Mesenchymal stem cell (in vitro differentiated cells and primary cell): Measurements from ENCODE around the gene MAP3K7.

Source experiments
- DNase-seq: peaks from one replicate; pipeline ENCODE4 v3.0.0-alpha.2; 2013
- H2AFZ ChIP-seq: one replicate; pipeline ENCODE4 v1.6.1; 2013; ENCODE audit warnings: low read depth, mild to moderate bottlenecking, control low read depth, inconsistent platforms, low read length, moderate library complexity
- H2AK5ac ChIP-seq: 2 replicates; pipeline ENCODE4 v1.6.1; 2013; ENCODE audit warnings: low read length, moderate library complexity, mild to moderate bottlenecking, inconsistent platforms; ENCODE audit not compliant: severe bottlenecking
- H2BK120ac ChIP-seq: one replicate; pipeline ENCODE4 v1.6.1; 2013; ENCODE audit warnings: low read depth, mild to moderate bottlenecking, inconsistent platforms, low read length, moderate library complexity
- H2BK12ac ChIP-seq, 2 experiments: one replicate each; pipeline ENCODE4 v1.6.1; 2013; ENCODE audit warnings: inconsistent platforms in 2 of 2, low read length in 2 of 2, mild to moderate bottlenecking in 2 of 2, moderate library complexity in 2 of 2, control low read depth in 1 of 2
- H2BK15ac ChIP-seq: one replicate; pipeline ENCODE4 v1.6.1; 2013; ENCODE audit warnings: mild to moderate bottlenecking, low read depth, inconsistent platforms; ENCODE audit not compliant: poor library complexity, severe bottlenecking
- H2BK5ac ChIP-seq: 2 replicates; pipeline ENCODE4 v1.6.1; 2013; ENCODE audit warnings: low read depth, mild to moderate bottlenecking, low read length, control low read depth, inconsistent platforms; ENCODE audit not compliant: poor library complexity, severe bottlenecking
- H3K14ac ChIP-seq, 2 experiments: one replicate each; pipeline ENCODE4 v1.6.1; 2013; ENCODE audit warnings: inconsistent platforms in 2 of 2, low read length in 2 of 2, control low read depth in 1 of 2, mild to moderate bottlenecking in 1 of 2, moderate library complexity in 1 of 2
- H3K18ac ChIP-seq, 2 experiments: one replicate each; pipeline ENCODE4 v1.6.1; 2013; ENCODE audit warnings: inconsistent platforms in 2 of 2, low read length in 2 of 2, control low read depth in 1 of 2, low read depth in 1 of 2, mild to moderate bottlenecking in 1 of 2
- H3K23ac ChIP-seq, 2 experiments: one replicate each; pipeline ENCODE4 v1.6.1; 2013; ENCODE audit warnings: inconsistent platforms in 2 of 2, low read length in 2 of 2, mild to moderate bottlenecking in 2 of 2, moderate library complexity in 2 of 2, control low read depth in 1 of 2
- H3K27ac ChIP-seq: 2 replicates; pipeline ENCODE4 v1.5.1; 2013; ENCODE audit warnings: mild to moderate bottlenecking, moderate library complexity, low read length, control low read depth, inconsistent platforms; ENCODE audit not compliant: poor library complexity, severe bottlenecking
- H3K27me3 ChIP-seq, 2 experiments: 2 replicates each; pipeline versions ENCODE4 v1.6.1 to v1.7.0; 2013; ENCODE audit warnings: low read length in 2 of 2, mild to moderate bottlenecking in 2 of 2, moderate library complexity in 2 of 2, control low read depth in 1 of 2, inconsistent platforms in 1 of 2; ENCODE audit not compliant: control insufficient read depth in 1 of 2, insufficient read depth in 1 of 2
- H3K36me3 ChIP-seq, 2 experiments: 2 replicates each; pipeline versions ENCODE4 v1.6.1 to v1.7.0; 2013; ENCODE audit warnings: low read length in 2 of 2, control low read depth in 1 of 2, inconsistent platforms in 1 of 2, low read depth in 1 of 2, mild to moderate bottlenecking in 1 of 2; ENCODE audit not compliant: insufficient read depth in 2 of 2, control insufficient read depth in 1 of 2
- H3K4ac ChIP-seq, 2 experiments: one replicate each; pipeline ENCODE4 v1.6.1; 2013; ENCODE audit warnings: inconsistent platforms in 2 of 2, low read length in 2 of 2, mild to moderate bottlenecking in 2 of 2, moderate library complexity in 2 of 2, control low read depth in 1 of 2, low read depth in 1 of 2
- H3K4me1 ChIP-seq: 2 replicates; pipeline ENCODE4 v1.6.1; 2013; ENCODE audit warnings: low read depth, low read length, control low read depth; ENCODE audit not compliant: control insufficient read depth, insufficient read depth
- H3K4me2 ChIP-seq: 2 replicates; pipeline ENCODE4 v1.6.1; 2013; ENCODE audit warnings: low read length, mild to moderate bottlenecking, inconsistent platforms; ENCODE audit not compliant: poor library complexity, severe bottlenecking
- H3K4me3 ChIP-seq, 2 experiments: 2 replicates each; pipeline versions ENCODE4 v1.5.1 to v1.7.0; 2013; ENCODE audit warnings: low read length in 2 of 2, mild to moderate bottlenecking in 2 of 2, control low read depth in 1 of 2, low read depth in 1 of 2; ENCODE audit not compliant: insufficient read depth in 1 of 2
- H3K79me1 ChIP-seq: replicated peaks from 2 replicates; pipeline ENCODE4 v1.6.1; 2013; ENCODE audit warnings: mild to moderate bottlenecking, control low read depth, low read length, inconsistent platforms; ENCODE audit not compliant: poor library complexity, severe bottlenecking
- H3K9ac ChIP-seq: 2 replicates; pipeline ENCODE4 v1.7.0; 2013; ENCODE audit warnings: mild to moderate bottlenecking, low read length, moderate library complexity
- H3K9me3 ChIP-seq: 2 replicates; pipeline ENCODE4 v1.7.0; 2013; ENCODE audit warnings: mild to moderate bottlenecking, low read length; ENCODE audit not compliant: control insufficient read depth
- H4K8ac ChIP-seq: one replicate; pipeline ENCODE4 v1.6.1; 2013; ENCODE audit warnings: inconsistent platforms, mild to moderate bottlenecking, low read length, moderate library complexity
- H4K91ac ChIP-seq: one replicate; pipeline ENCODE4 v1.6.1; 2013; ENCODE audit warnings: mild to moderate bottlenecking, low read length, inconsistent platforms
- WGBS: methylation state at CpG from one replicate; pipeline ENCODE4 v1.1.7; 2013; ENCODE audit warnings: mixed read lengths; 5-methylcytosine and 5-hydroxymethylcytosine counted together

Gene MAP3K7

GRCh38 chr6:90537723-90538258 lies 49.1 kb downstream of the MAP3K7 start:
- H4K8ac ChIP-seq = no peak overlapping the region
- no peak overlapping the region for H3K18ac ChIP-seq
- H3K9ac ChIP-seq = no peak overlapping the region
- WGBS = 71% methylated on average over 1 of the region's 3 CpGs
- no peak overlapping the region for H3K14ac ChIP-seq
- H2BK15ac ChIP-seq = no peak overlapping the region
- DNase-seq = peak; percentile 38
- no peak overlapping the region for H2AK5ac ChIP-seq
- no peak overlapping the region for H3K27ac ChIP-seq
- no peaks in the 10 kb centered on the region for H3K4me1 ChIP-seq
- peaks cover 8% of the 10 kb centered on the region for H3K79me1 ChIP-seq
- no peak overlapping the region for H3K4me2 ChIP-seq
- H3K23ac ChIP-seq = no peak overlapping the region
- H4K91ac ChIP-seq = no peak overlapping the region
- H3K27me3 ChIP-seq = no peaks in the 10 kb centered on the region
- H2BK5ac ChIP-seq = no peak overlapping the region
- H3K4me3 ChIP-seq = no peak overlapping the region
- no peak overlapping the region for H3K4ac ChIP-seq
- no peak overlapping the region for H2BK120ac ChIP-seq
- no peak overlapping the region for H2BK12ac ChIP-seq
- no peak overlapping the region for H2AFZ ChIP-seq
- no peaks in the 10 kb centered on the region for H3K9me3 ChIP-seq
- peaks cover 0 to 66% of the 10 kb centered on the region in 2 experiments for H3K36me3 ChIP-seq

GRCh38 chr6:90537027-90537426 lies 49.8 kb downstream of the MAP3K7 start:
- Histone ChIP-seq H2AK5ac (no peak overlapping the region), H3K4ac (no peak overlapping the region), H3K36me3 (peaks cover 0 to 66% of the 10 kb centered on the region in 2 experiments), H2AFZ (no peak overlapping the region), H3K18ac (no peak overlapping the region), H3K27ac (no peak overlapping the region), H3K9me3 (no peaks in the 10 kb centered on the region), H3K4me1 (no peaks in the 10 kb centered on the region), H3K9ac (no peak overlapping the region), H2BK120ac (no peak overlapping the region), H2BK5ac (no peak overlapping the region), H3K14ac (no peak overlapping the region), H3K79me1 (peaks cover 11% of the 10 kb centered on the region), H4K8ac (no peak overlapping the region), H2BK12ac (no peak overlapping the region), H3K27me3 (no peaks in the 10 kb centered on the region), H4K91ac (no peak overlapping the region), H3K4me2 (no peak overlapping the region), H3K4me3 (no peak overlapping the region), H2BK15ac (no peak overlapping the region), H3K23ac (no peak overlapping the region)
- WGBS = 82% methylated on average over 4 of the region's 4 CpGs
- peak; percentile 10 for DNase-seq

- H3K27me3 ChIP-seq = no peaks in the 10 kb centered on the region
- H3K9ac ChIP-seq = no peak overlapping the region
- H2AFZ ChIP-seq = no peak overlapping the region
- H3K4me1 ChIP-seq = no peaks in the 10 kb centered on the region
- H3K4me2 ChIP-seq = no peak overlapping the region
- H3K36me3 ChIP-seq = peaks cover 3 to 67% of the 10 kb centered on the region in 2 experiments
- no peak overlapping the region for H2AK5ac ChIP-seq
- no peak overlapping the region for H3K23ac ChIP-seq
- no peak overlapping the region for H3K27ac ChIP-seq
- no peak overlapping the region for H3K4me3 ChIP-seq
- no peak overlapping the region for H2BK12ac ChIP-seq
- no peak for DNase-seq
- no peak overlapping the region for H4K91ac ChIP-seq
- H3K4ac ChIP-seq = no peak overlapping the region
- H3K14ac ChIP-seq = no peak overlapping the region
- no peak overlapping the region for H2BK15ac ChIP-seq
- no peak overlapping the region for H2BK5ac ChIP-seq
- WGBS = 100% methylated on average over 2 of the region's 4 CpGs
- no peak overlapping the region for H2BK120ac ChIP-seq
- no peaks in the 10 kb centered on the region for H3K9me3 ChIP-seq
- peaks cover 11% of the 10 kb centered on the region for H3K79me1 ChIP-seq
- no peak overlapping the region for H4K8ac ChIP-seq
- H3K18ac ChIP-seq = no peak overlapping the region
These were observed 50.4 kb downstream of the MAP3K7 start for GRCh38 chr6:90536520-90536919.

GRCh38 chr6:90534337-90535025 lies 52.4 kb downstream of the MAP3K7 start:
- no peak overlapping the region for H2BK15ac ChIP-seq
- H3K4me1 ChIP-seq = no peaks in the 10 kb centered on the region
- no peak overlapping the region for H4K8ac ChIP-seq
- WGBS = 100% methylated on average over 2 of the region's 3 CpGs
- no peak overlapping the region for H3K14ac ChIP-seq
- no peak overlapping the region for H3K4me3 ChIP-seq
- no peak overlapping the region for H3K4ac ChIP-seq
- H2AK5ac ChIP-seq = no peak overlapping the region
- H3K27me3 ChIP-seq = no peaks in the 10 kb centered on the region
- H3K36me3 ChIP-seq = peaks cover 3 to 66% of the 10 kb centered on the region in 2 experiments
- H3K18ac ChIP-seq = no peak overlapping the region
- no peak overlapping the region for H3K9ac ChIP-seq
- H2BK12ac ChIP-seq = no peak overlapping the region
- no peak overlapping the region for H3K23ac ChIP-seq
- H4K91ac ChIP-seq = no peak overlapping the region
- no peak overlapping the region for H2BK120ac ChIP-seq
- no peak overlapping the region for H2BK5ac ChIP-seq
- H3K4me2 ChIP-seq = no peak overlapping the region
- no peaks in the 10 kb centered on the region for H3K9me3 ChIP-seq
- H3K27ac ChIP-seq = no peak overlapping the region
- DNase-seq = no peak
- H3K79me1 ChIP-seq = peaks cover 11% of the 10 kb centered on the region
- H2AFZ ChIP-seq = no peak overlapping the region
